ENCODE data around the gene PRKCE. TPM values are rescaled to one million over a fixed set of nuclear protein-coding genes. Genes with fewer than 3 reads are reported as not detected.

PRKCE gene
- total RNA-seq, 2 donors from 2014 or later: 7.2 to 25.4 TPM

GRCh38 chr2:45631319-45631718, 20.2 kb upstream of the PRKCE start:
- WGBS: 94% methylated on average over 3 of the region's 3 CpGs
- TF ChIP-seq POLR2A (IDR thresholded peaks at IDR 0.05): no peak
- no peak for TF ChIP-seq POLR2AphosphoS5 (IDR thresholded peaks at IDR 0.05)
- no peak for TF ChIP-seq CTCF (IDR thresholded peaks at IDR 0.05)
- Histone ChIP-seq H3K27me3 (replicated peaks; ENCODE audit: insufficient read depth) (no peaks in the 10 kb centered on the region), H3K4me1 (replicated peaks) (no peaks in the 10 kb centered on the region), H3K36me3 (no peaks in the 10 kb centered on the region), H3K9me3 (no peaks in the 10 kb centered on the region), H3K4me3 (no peak overlapping the region), H3K27ac (no peak overlapping the region)
- intact Hi-C loops (cut with DNase I): no loop called here
- DNase-seq (ENCODE audit: low spot score): no peak

- Histone ChIP-seq H3K27me3 (replicated peaks; ENCODE audit: insufficient read depth) (no peaks in the 10 kb centered on the region), H3K9me3 (no peaks in the 10 kb centered on the region), H3K36me3 (no peaks in the 10 kb centered on the region), H3K4me1 (replicated peaks) (no peaks in the 10 kb centered on the region), H3K4me3 (no peak overlapping the region), H3K27ac (no peak overlapping the region)
- no peak for TF ChIP-seq CTCF (IDR thresholded peaks at IDR 0.05)
- no peak for TF ChIP-seq POLR2A (IDR thresholded peaks at IDR 0.05)
- TF ChIP-seq POLR2AphosphoS5 (IDR thresholded peaks at IDR 0.05): no peak
- no peak for DNase-seq (ENCODE audit: low spot score)
- intact Hi-C loops (cut with DNase I): no loop called here
- 70% methylated on average over 3 of the region's 3 CpGs for WGBS
Observed at GRCh38 chr2:45631955-45632354, 19.5 kb upstream of the PRKCE start.

GRCh38 chr2:45634223-45634622, 17.3 kb upstream of the PRKCE start:
- WGBS: 87% methylated on average over 5 of the region's 5 CpGs
- no peak for DNase-seq (ENCODE audit: low spot score)
- no peak overlapping the region for H3K27ac ChIP-seq
- H3K36me3 ChIP-seq: no peaks in the 10 kb centered on the region
- no peaks in the 10 kb centered on the region for H3K9me3 ChIP-seq
- no peak overlapping the region for H3K4me3 ChIP-seq
- no peaks in the 10 kb centered on the region for H3K4me1 ChIP-seq (replicated peaks)
- H3K27me3 ChIP-seq (replicated peaks; ENCODE audit: insufficient read depth): no peaks in the 10 kb centered on the region
- intact Hi-C loops (cut with DNase I): no loop called here
- TF ChIP-seq CTCF (IDR thresholded peaks at IDR 0.05): no peak
- no peak for TF ChIP-seq POLR2A (IDR thresholded peaks at IDR 0.05)
- no peak for TF ChIP-seq POLR2AphosphoS5 (IDR thresholded peaks at IDR 0.05)

GRCh38 chr2:45636008-45636407, 15.5 kb upstream of the PRKCE start:
- no peak for DNase-seq (ENCODE audit: low spot score)
- intact Hi-C loops (cut with DNase I): no loop called here

More at GRCh38 chr2:45636008-45636407, 15.5 kb upstream of the PRKCE start:
- Histone ChIP-seq H3K9me3 (no peaks in the 10 kb centered on the region), H3K27ac (no peak overlapping the region), H3K4me1 (replicated peaks) (no peaks in the 10 kb centered on the region), H3K27me3 (replicated peaks; ENCODE audit: insufficient read depth) (no peaks in the 10 kb centered on the region), H3K4me3 (no peak overlapping the region), H3K36me3 (no peaks in the 10 kb centered on the region)
- no peak for TF ChIP-seq POLR2AphosphoS5 (IDR thresholded peaks at IDR 0.05)
- no peak for TF ChIP-seq POLR2A (IDR thresholded peaks at IDR 0.05)
- TF ChIP-seq CTCF (IDR thresholded peaks at IDR 0.05): no peak
- 72% methylated on average over 5 of the region's 5 CpGs for WGBS
